GM23338 (cell line): ENCODE measurements around the gene SMURF1.

ENCODE experiments used
- CREB1 ChIP-seq: fragments of 250-450 bp; sonication (Bioruptor Pico); IDR thresholded peaks from 2 replicates; pipeline ENCODE4 v1.5.0; 2020; ENCODE audit warnings: low read depth, mild to moderate bottlenecking, moderate library complexity
- EZH2 ChIP-seq: fragments of 200-600 bp; sonication (generic); IDR thresholded peaks from one replicate; pipeline ENCODE4 v1.8.0; 2017; ENCODE audit warnings: antibody characterized with exemption, mild to moderate bottlenecking, low read depth; ENCODE audit not compliant: unreplicated experiment
- EZH2phosphoT487 ChIP-seq: fragments of 200-600 bp; sonication (generic); IDR thresholded peaks from one replicate; pipeline ENCODE4 v1.8.1; 2018; ENCODE audit warnings: antibody characterized with exemption; ENCODE audit not compliant: unreplicated experiment
- JUNB ChIP-seq: IDR thresholded peaks from one replicate; pipeline ENCODE4 v1.6.1; 2016; ENCODE audit warnings: antibody characterized with exemption; ENCODE audit not compliant: unreplicated experiment
- NANOG ChIP-seq: IDR thresholded peaks from 2 replicates; pipeline ENCODE4 v1.6.1; 2016; ENCODE audit warnings: antibody characterized with exemption, borderline replicate concordance
- POLR2AphosphoS5 ChIP-seq: IDR thresholded peaks from 2 replicates; pipeline ENCODE4 v1.6.1; 2016; ENCODE audit warnings: antibody characterized with exemption, low read depth
- ZNF114 ChIP-seq: fragments of 250-450 bp; sonication (Bioruptor Pico); IDR thresholded peaks from 2 replicates; pipeline ENCODE4 v1.5.0; 2020; ENCODE audit warnings: mild to moderate bottlenecking, moderate library complexity
- TF ChIP-seq, protein P1 (sequence below), 2 experiments: fragments of 200-600 bp in 1 of 2; sonication (generic) in 1 of 2; conservative IDR thresholded peaks; 2 replicates each; pipeline versions ENCODE4 v1.5.1 to v1.6.1; 2016 to 2017; ENCODE audit warnings: antibody characterized with exemption in 2 of 2, low read depth in 2 of 2, mild to moderate bottlenecking in 2 of 2, moderate library complexity in 1 of 2
- TF ChIP-seq, protein P2 (sequence below): fragments of 250-450 bp; sonication (Bioruptor Pico); IDR thresholded peaks from 2 replicates; pipeline ENCODE4 v1.5.0; 2020; ENCODE audit warnings: mild to moderate bottlenecking, moderate library complexity
- TF ChIP-seq, protein P3 (sequence below): IDR thresholded peaks from 2 replicates; pipeline ENCODE4 v1.6.1; 2016; ENCODE audit warnings: antibody characterized with exemption
- TF ChIP-seq, protein P4 (sequence below): IDR thresholded peaks from one replicate; pipeline ENCODE4 v1.6.1; 2018; ENCODE audit warnings: antibody characterized with exemption; ENCODE audit not compliant: unreplicated experiment

DNA sequence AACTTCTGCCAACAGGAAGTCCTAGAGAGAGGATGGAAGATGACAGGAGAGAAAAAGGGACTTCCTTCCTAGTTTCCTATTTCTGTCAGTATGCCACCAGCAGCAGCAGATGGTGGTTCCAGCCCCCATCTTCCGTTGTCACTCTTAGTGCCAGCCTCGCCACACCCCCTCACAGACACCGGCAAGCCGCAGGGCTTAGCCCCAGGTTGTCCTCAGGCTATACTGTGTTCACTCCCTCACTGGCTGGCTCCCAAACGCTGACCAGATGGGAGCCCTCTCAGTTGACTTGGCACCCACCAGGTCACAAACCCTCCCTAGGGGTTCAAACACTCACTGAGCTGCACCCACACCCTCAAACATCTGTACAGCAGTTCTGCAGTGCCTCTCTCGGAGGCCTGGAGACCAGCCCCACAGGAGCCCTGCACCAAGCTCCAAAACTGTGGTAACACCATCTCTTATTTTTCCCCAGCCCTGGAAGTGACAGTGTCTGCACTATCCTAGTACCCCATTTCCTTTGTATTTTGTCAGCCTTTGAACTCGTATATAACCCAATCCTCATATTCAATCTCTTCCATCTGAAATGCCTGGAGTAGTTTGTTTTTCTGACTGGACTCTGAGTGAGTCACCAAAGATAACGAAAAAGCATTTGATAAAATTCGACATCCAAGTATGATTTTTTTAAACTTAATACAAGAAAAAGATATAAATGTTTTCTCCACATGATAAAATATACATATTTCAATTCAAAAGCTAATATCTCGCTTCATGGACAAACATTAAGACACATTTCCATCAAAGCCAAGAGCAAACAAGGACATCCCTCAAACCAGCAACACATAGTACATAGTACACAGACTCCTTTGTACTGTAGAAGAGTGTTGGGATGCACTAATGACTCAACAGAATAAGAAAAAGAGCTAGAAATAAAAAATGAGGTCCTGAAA is 34.5 kb downstream of the SMURF1 start:
- TF ChIP-seq, protein P1, sequence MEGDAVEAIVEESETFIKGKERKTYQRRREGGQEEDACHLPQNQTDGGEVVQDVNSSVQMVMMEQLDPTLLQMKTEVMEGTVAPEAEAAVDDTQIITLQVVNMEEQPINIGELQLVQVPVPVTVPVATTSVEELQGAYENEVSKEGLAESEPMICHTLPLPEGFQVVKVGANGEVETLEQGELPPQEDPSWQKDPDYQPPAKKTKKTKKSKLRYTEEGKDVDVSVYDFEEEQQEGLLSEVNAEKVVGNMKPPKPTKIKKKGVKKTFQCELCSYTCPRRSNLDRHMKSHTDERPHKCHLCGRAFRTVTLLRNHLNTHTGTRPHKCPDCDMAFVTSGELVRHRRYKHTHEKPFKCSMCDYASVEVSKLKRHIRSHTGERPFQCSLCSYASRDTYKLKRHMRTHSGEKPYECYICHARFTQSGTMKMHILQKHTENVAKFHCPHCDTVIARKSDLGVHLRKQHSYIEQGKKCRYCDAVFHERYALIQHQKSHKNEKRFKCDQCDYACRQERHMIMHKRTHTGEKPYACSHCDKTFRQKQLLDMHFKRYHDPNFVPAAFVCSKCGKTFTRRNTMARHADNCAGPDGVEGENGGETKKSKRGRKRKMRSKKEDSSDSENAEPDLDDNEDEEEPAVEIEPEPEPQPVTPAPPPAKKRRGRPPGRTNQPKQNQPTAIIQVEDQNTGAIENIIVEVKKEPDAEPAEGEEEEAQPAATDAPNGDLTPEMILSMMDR (conservative IDR thresholded peaks at IDR 0.05; ENCODE audit: low read depth in 2 of 2): no peak
- no peak for TF ChIP-seq JUNB
- TF ChIP-seq, protein P2, sequence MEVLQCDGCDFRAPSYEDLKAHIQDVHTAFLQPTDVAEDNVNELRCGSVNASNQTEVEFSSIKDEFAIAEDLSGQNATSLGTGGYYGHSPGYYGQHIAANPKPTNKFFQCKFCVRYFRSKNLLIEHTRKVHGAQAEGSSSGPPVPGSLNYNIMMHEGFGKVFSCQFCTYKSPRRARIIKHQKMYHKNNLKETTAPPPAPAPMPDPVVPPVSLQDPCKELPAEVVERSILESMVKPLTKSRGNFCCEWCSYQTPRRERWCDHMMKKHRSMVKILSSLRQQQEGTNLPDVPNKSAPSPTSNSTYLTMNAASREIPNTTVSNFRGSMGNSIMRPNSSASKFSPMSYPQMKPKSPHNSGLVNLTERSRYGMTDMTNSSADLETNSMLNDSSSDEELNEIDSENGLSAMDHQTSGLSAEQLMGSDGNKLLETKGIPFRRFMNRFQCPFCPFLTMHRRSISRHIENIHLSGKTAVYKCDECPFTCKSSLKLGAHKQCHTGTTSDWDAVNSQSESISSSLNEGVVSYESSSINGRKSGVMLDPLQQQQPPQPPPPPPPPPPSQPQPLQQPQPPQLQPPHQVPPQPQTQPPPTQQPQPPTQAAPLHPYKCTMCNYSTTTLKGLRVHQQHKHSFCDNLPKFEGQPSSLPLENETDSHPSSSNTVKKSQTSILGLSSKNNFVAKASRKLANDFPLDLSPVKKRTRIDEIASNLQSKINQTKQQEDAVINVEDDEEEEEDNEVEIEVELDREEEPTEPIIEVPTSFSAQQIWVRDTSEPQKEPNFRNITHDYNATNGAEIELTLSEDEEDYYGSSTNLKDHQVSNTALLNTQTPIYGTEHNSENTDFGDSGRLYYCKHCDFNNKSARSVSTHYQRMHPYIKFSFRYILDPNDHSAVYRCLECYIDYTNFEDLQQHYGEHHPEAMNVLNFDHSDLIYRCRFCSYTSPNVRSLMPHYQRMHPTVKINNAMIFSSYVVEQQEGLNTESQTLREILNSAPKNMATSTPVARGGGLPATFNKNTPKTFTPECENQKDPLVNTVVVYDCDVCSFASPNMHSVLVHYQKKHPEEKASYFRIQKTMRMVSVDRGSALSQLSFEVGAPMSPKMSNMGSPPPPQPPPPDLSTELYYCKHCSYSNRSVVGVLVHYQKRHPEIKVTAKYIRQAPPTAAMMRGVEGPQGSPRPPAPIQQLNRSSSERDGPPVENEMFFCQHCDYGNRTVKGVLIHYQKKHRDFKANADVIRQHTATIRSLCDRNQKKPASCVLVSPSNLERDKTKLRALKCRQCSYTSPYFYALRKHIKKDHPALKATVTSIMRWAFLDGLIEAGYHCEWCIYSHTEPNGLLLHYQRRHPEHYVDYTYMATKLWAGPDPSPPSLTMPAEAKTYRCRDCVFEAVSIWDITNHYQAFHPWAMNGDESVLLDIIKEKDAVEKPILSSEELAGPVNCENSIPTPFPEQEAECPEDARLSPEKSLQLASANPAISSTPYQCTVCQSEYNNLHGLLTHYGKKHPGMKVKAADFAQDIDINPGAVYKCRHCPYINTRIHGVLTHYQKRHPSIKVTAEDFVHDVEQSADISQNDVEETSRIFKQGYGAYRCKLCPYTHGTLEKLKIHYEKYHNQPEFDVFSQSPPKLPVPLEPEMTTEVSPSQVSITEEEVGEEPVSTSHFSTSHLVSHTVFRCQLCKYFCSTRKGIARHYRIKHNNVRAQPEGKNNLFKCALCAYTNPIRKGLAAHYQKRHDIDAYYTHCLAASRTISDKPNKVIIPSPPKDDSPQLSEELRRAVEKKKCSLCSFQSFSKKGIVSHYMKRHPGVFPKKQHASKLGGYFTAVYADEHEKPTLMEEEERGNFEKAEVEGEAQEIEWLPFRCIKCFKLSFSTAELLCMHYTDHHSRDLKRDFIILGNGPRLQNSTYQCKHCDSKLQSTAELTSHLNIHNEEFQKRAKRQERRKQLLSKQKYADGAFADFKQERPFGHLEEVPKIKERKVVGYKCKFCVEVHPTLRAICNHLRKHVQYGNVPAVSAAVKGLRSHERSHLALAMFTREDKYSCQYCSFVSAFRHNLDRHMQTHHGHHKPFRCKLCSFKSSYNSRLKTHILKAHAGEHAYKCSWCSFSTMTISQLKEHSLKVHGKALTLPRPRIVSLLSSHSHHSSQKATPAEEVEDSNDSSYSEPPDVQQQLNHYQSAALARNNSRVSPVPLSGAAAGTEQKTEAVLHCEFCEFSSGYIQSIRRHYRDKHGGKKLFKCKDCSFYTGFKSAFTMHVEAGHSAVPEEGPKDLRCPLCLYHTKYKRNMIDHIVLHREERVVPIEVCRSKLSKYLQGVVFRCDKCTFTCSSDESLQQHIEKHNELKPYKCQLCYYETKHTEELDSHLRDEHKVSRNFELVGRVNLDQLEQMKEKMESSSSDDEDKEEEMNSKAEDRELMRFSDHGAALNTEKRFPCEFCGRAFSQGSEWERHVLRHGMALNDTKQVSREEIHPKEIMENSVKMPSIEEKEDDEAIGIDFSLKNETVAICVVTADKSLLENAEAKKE (CRISPR knock-in tag): no peak
- no peak for TF ChIP-seq EZH2
- no peak for TF ChIP-seq POLR2AphosphoS5
- no peak for TF ChIP-seq EZH2phosphoT487
- TF ChIP-seq, protein P3, sequence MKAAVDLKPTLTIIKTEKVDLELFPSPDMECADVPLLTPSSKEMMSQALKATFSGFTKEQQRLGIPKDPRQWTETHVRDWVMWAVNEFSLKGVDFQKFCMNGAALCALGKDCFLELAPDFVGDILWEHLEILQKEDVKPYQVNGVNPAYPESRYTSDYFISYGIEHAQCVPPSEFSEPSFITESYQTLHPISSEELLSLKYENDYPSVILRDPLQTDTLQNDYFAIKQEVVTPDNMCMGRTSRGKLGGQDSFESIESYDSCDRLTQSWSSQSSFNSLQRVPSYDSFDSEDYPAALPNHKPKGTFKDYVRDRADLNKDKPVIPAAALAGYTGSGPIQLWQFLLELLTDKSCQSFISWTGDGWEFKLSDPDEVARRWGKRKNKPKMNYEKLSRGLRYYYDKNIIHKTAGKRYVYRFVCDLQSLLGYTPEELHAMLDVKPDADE: no peak
- TF ChIP-seq, protein P4, sequence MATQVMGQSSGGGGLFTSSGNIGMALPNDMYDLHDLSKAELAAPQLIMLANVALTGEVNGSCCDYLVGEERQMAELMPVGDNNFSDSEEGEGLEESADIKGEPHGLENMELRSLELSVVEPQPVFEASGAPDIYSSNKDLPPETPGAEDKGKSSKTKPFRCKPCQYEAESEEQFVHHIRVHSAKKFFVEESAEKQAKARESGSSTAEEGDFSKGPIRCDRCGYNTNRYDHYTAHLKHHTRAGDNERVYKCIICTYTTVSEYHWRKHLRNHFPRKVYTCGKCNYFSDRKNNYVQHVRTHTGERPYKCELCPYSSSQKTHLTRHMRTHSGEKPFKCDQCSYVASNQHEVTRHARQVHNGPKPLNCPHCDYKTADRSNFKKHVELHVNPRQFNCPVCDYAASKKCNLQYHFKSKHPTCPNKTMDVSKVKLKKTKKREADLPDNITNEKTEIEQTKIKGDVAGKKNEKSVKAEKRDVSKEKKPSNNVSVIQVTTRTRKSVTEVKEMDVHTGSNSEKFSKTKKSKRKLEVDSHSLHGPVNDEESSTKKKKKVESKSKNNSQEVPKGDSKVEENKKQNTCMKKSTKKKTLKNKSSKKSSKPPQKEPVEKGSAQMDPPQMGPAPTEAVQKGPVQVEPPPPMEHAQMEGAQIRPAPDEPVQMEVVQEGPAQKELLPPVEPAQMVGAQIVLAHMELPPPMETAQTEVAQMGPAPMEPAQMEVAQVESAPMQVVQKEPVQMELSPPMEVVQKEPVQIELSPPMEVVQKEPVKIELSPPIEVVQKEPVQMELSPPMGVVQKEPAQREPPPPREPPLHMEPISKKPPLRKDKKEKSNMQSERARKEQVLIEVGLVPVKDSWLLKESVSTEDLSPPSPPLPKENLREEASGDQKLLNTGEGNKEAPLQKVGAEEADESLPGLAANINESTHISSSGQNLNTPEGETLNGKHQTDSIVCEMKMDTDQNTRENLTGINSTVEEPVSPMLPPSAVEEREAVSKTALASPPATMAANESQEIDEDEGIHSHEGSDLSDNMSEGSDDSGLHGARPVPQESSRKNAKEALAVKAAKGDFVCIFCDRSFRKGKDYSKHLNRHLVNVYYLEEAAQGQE: no peak
- no peak for TF ChIP-seq CREB1
- no peak for TF ChIP-seq NANOG
- no peak for TF ChIP-seq ZNF114 (CRISPR knock-in tag)
